Fibroblast of villous mesenchyme (primary cell): ENCODE measurements around the gene PNPLA8. TPM values are rescaled to one million over a fixed set of nuclear protein-coding genes. Genes with fewer than 3 reads are reported as not detected.
A peak's percentile ranks its signal among the peaks of the same experiment; 100 is the strongest.

Experiments used
- DNase-seq: peaks from one replicate; pipeline ENCODE4 v3.0.0-alpha.2; 2010; ENCODE audit warnings: low read depth
- H3K4me3 ChIP-seq: 2 replicates; pipeline ENCODE4 v1.5.1; 2011; ENCODE audit warnings: low read depth, mild to moderate bottlenecking, low read length
- CTCF ChIP-seq: IDR thresholded peaks from 2 replicates; pipeline ENCODE4 v1.5.1; 2012; ENCODE audit warnings: low read depth, mild to moderate bottlenecking, low read length; ENCODE audit not compliant: insufficient read depth
- total RNA-seq: library from RNA; depleted of rRNA; stranded (reverse); fragments of >200 nt; gene quantifications from 2 replicates; pipeline ENCODE4 v1.2.3, GENCODE V29; 2012

PNPLA8 gene
- total RNA-seq, 1 donor: 34.1 TPM

- no peak for TF ChIP-seq CTCF
- H3K4me3 ChIP-seq: no peak overlapping the region
- DNase-seq: no peak
Measured at GRCh38 chr7:108460964-108461363, 65.0 kb downstream of the PNPLA8 start.

- peak; percentile 55 for TF ChIP-seq CTCF
- peak; percentile 18 for DNase-seq
Measured at GRCh38 chr7:108459922-108460551, 65.9 kb downstream of the PNPLA8 start.

GRCh38 chr7:108457871-108458270 is 68.1 kb downstream of the PNPLA8 start:
- H3K4me3 ChIP-seq: no peak overlapping the region
- DNase-seq: no peak
- no peak for TF ChIP-seq CTCF

More at GRCh38 chr7:108459922-108460551, 65.9 kb downstream of the PNPLA8 start:
- no peak overlapping the region for H3K4me3 ChIP-seq

- no peak overlapping the region for H3K4me3 ChIP-seq
- TF ChIP-seq CTCF: no peak
- no peak for DNase-seq
Measured at GRCh38 chr7:108456845-108457540, 68.9 kb downstream of the PNPLA8 start.

- H3K4me3 ChIP-seq: peak within 1 kb of the TSS; percentile 36
- no peak for TF ChIP-seq CTCF
- peak; percentile 17 for DNase-seq
Measured at GRCh38 chr7:108455998-108456677, 69.8 kb downstream of the PNPLA8 start, which contains the start of gene NRCAM. NRCAM (minus strand) TSS chr7:108456436; CDS start chr7:108240064, 216,372 bp downstream.

GRCh38 chr7:108455551-108455997 is 70.4 kb downstream of the PNPLA8 start:
- DNase-seq: no peak
- no peak for TF ChIP-seq CTCF
- H3K4me3 ChIP-seq: peak overlapping the region; percentile 36
